ENCODE measurements around the gene EXPH5. TPM values are rescaled to one million over a fixed set of nuclear protein-coding genes. Genes with fewer than 3 reads are reported as not detected.

Gene EXPH5
- total and polyA plus RNA-seq, 12 donors: 0.10 to 8.4 (median 1.3) TPM

- H3K27me3 ChIP-seq: no peaks in the 10 kb centered on the region
- H3K9me3 ChIP-seq: no peaks in the 10 kb centered on the region
- intact Hi-C loops (cut with DNase I): no loop called here
- H3K36me3 ChIP-seq: no peaks in the 10 kb centered on the region
- TF ChIP-seq CTCF (IDR thresholded peaks at IDR 0.05): no peak
- H3K4me3 ChIP-seq: no peak overlapping the region
- H3K4me1 ChIP-seq: no peaks in the 10 kb centered on the region
- ATAC-seq: no peak
- whole genome bisulfite sequencing, 2 donors: 82 to 90% methylated on average over 2 of the region's 2 CpGs
- no peak overlapping the region for H3K27ac ChIP-seq
- DNase-seq: no peak
Observed at GRCh38 chr11:108511851-108512474, 81.6 kb downstream of the EXPH5 start.

GRCh38 chr11:108508653-108509593, 84.6 kb downstream of the EXPH5 start:
- no peaks in the 10 kb centered on the region for H3K4me1 ChIP-seq
- H3K9me3 ChIP-seq: no peaks in the 10 kb centered on the region
- no peaks in the 10 kb centered on the region for H3K27me3 ChIP-seq
- no peak overlapping the region for H3K27ac ChIP-seq
- no peak for TF ChIP-seq CTCF (IDR thresholded peaks at IDR 0.05)
- H3K4me3 ChIP-seq: no peak overlapping the region
- DNase-seq: no peak
- 51 to 65% methylated on average over 3 of the region's 3 CpGs for WGBS, 2 donors
- H3K36me3 ChIP-seq: no peaks in the 10 kb centered on the region
- ATAC-seq: no peak
- intact Hi-C loops (cut with DNase I): no loop called here

GRCh38 chr11:108501396-108501795, 92.2 kb downstream of the EXPH5 start:
- TF ChIP-seq CTCF (IDR thresholded peaks at IDR 0.05): no peak
- intact Hi-C loops (cut with DNase I): no loop called here
- H3K4me3 ChIP-seq: no peak overlapping the region
- 71 to 76% methylated on average over 5 of the region's 5 CpGs for WGBS, 2 donors
- no peaks in the 10 kb centered on the region for H3K36me3 ChIP-seq
- H3K27ac ChIP-seq: no peak overlapping the region
- ATAC-seq (no peak), DNase-seq (no peak)
- no peaks in the 10 kb centered on the region for H3K9me3 ChIP-seq
- no peaks in the 10 kb centered on the region for H3K27me3 ChIP-seq
- H3K4me1 ChIP-seq: peaks cover 3 to 18% (median 10%) of the 10 kb centered on the region in 9 donors

- no peak for DNase-seq
- H3K36me3 ChIP-seq: no peaks in the 10 kb centered on the region
- 56 to 60% methylated on average over 2 of the region's 2 CpGs for WGBS, 2 donors
- H3K4me3 ChIP-seq: no peak overlapping the region
- no peak for ATAC-seq
- H3K27me3 ChIP-seq: no peaks in the 10 kb centered on the region
- H3K4me1 ChIP-seq: peaks cover 3 to 20% (median 12%) of the 10 kb centered on the region in 9 donors
- intact Hi-C loops (cut with DNase I): no loop called here
- TF ChIP-seq CTCF (IDR thresholded peaks at IDR 0.05): no peak
- H3K27ac ChIP-seq: no peak overlapping the region
- H3K9me3 ChIP-seq: no peaks in the 10 kb centered on the region
Observed at GRCh38 chr11:108500721-108501120, 92.8 kb downstream of the EXPH5 start.
